NOMO-1 (cell line): ENCODE data around the gene DCST2.
A peak's percentile ranks its signal among the peaks of the same experiment; 100 is the strongest.

ENCODE experiments used
- DNase-seq, 2 experiments: peaks; one replicate each; lab custom pipeline; 2025; ENCODE audit not compliant: unreplicated experiment in 2 of 2; lab: John Stamatoyannopoulos, UW

The DCST2 gene

GRCh38 chr1:155033524-155033923, at the start of gene DCST2, which contains the start of gene DCST1:
TSS of gene DCST2 (minus strand) at chr1:155033781. CDS start at chr1:155033701, 80 bp downstream.
TSS of gene DCST1 (plus strand) at chr1:155033824. CDS start at chr1:155034037, 213 bp downstream.
- DNase-seq = no peak

GRCh38 chr1:155083052-155083541, 49.5 kb upstream of the DCST2 start:
- DNase-seq = no peak

GRCh38 chr1:155082301-155083051, 48.9 kb upstream of the DCST2 start:
- DNase-seq = no peak

- peak; percentile 20 to 26 for DNase-seq
Measured at GRCh38 chr1:155081472-155082300, 48.1 kb upstream of the DCST2 start.

GRCh38 chr1:155080312-155081228, 47.0 kb upstream of the DCST2 start:
- no peak for DNase-seq

- DNase-seq = no peak
Measured at GRCh38 chr1:155079487-155080311, 46.1 kb upstream of the DCST2 start.

- no peak for DNase-seq
Measured at GRCh38 chr1:155079210-155079486, 45.6 kb upstream of the DCST2 start.

GRCh38 chr1:155078469-155079209, 45.1 kb upstream of the DCST2 start, which contains the start of gene EFNA3:
TSS of gene EFNA3 (plus strand) at chr1:155078837. CDS start at chr1:155078942, 105 bp downstream.
- no peak for DNase-seq

- DNase-seq = no peak
Measured at GRCh38 chr1:155077758-155078445, 44.3 kb upstream of the DCST2 start.

- DNase-seq = no peak
Measured at GRCh38 chr1:155077346-155077745, 43.8 kb upstream of the DCST2 start.

GRCh38 chr1:155076371-155076770, 42.8 kb upstream of the DCST2 start:
- no peak for DNase-seq

- DNase-seq = no peak
Measured at GRCh38 chr1:155075535-155075934, 42.0 kb upstream of the DCST2 start.

- DNase-seq = no peak
Measured at GRCh38 chr1:155073377-155074242, 40.0 kb upstream of the DCST2 start.

- no peak for DNase-seq
Measured at GRCh38 chr1:155072531-155073289, 39.1 kb upstream of the DCST2 start.

- peak in 1 of 2 experiments; percentile 24 for DNase-seq
Measured at GRCh38 chr1:155071701-155072100, 38.1 kb upstream of the DCST2 start.

- DNase-seq = peak; percentile 77 to 83
Measured at GRCh38 chr1:155070721-155071569, 37.4 kb upstream of the DCST2 start.
